K562 (cell line): ENCODE data around the gene INTS4. TPM values are rescaled to one million over a fixed set of nuclear protein-coding genes. Genes with fewer than 3 reads are reported as not detected.

ENCODE experiments used
- ATAC-seq: fragments of 200-7000 bp; cut with Tn5 transposase; 3 replicates; pipeline ENCODE4 v1.9.1; 2020; ENCODE audit warnings: moderate library complexity
- BruUV-seq: library from RNA; stranded (reverse); fragments of 400-500 nt; replicated peaks from 2 replicates; lab custom pipeline; 2021; lab: Mats Ljungman, UMichigan
- CTCF ChIA-PET: fragments of 300-600 bp; formaldehyde crosslinking; extraction: SDS; loops from one replicate; lab custom pipeline; 2021; ENCODE audit warnings: low intra/inter-chr PET ratio; lab: Yijun Ruan, JAX
- POLR2A ChIA-PET: fragments of 300-600, 350-650 bp; sonication (Branson Sonifier 250); formaldehyde crosslinking; extraction: SDS; loops from one replicate; lab custom pipeline; 2021; ENCODE audit warnings: antibody characterized with exemption, inconsistent platforms; lab: Yijun Ruan, JAX
- DNase-seq, 4 experiments: peaks; one replicate each; pipeline versions ENCODE4 v3.0.0 to v3.0.0-alpha.2; 2011 to 2018; ENCODE audit warnings: low spot score in 3 of 4, mixed read lengths in 3 of 4; ENCODE audit errors: extremely low read depth in 1 of 4
- FAIRE-seq: peaks from 2 replicates; lab custom pipeline; 2011; peaks lifted over from hg19 to GRCh38; lab: Jason Lieb, UNC
- H2AFZ ChIP-seq: 2 replicates; pipeline ENCODE4 v1.6.0; 2011; ENCODE audit warnings: low read depth, low read length, control low read depth, inconsistent platforms
- H3K27ac ChIP-seq: fragments of 200-600 bp; 3 replicates; pipeline ENCODE4 v1.8.0; 2011; ENCODE audit warnings: low read depth, mild to moderate bottlenecking, control low read depth, inconsistent platforms, low read length, moderate library complexity, mixed read lengths; ENCODE audit errors: extremely low read depth
- H3K27me3 ChIP-seq, 2 experiments: fragments of 300-600 bp in 1 of 2; 2 replicates in 1 of 2; 3 replicates in 1 of 2; pipeline versions ENCODE4 v1.6.0 to v1.8.0; 2011; ENCODE audit warnings: inconsistent platforms in 2 of 2, low read length in 2 of 2, mild to moderate bottlenecking in 1 of 2, mixed read lengths in 1 of 2, moderate library complexity in 1 of 2; ENCODE audit not compliant: control insufficient read depth in 2 of 2, insufficient read depth in 2 of 2
- H3K36me3 ChIP-seq: fragments of 300-600 bp; 3 replicates; pipeline ENCODE4 v1.8.0; 2011; ENCODE audit warnings: mild to moderate bottlenecking, low read length, inconsistent platforms; ENCODE audit not compliant: control insufficient read depth, insufficient read depth
- H3K4me1 ChIP-seq, 2 experiments: fragments of 200-600 bp in 1 of 2; replicated peaks in 1 of 2; 2 replicates in 1 of 2; 3 replicates in 1 of 2; pipeline versions ENCODE4 v1.5.1 to v1.8.0; 2011; ENCODE audit warnings: inconsistent platforms in 2 of 2, low read length in 2 of 2, mild to moderate bottlenecking in 1 of 2, mixed read lengths in 1 of 2, moderate library complexity in 1 of 2; ENCODE audit not compliant: control insufficient read depth in 2 of 2, insufficient read depth in 2 of 2
- H3K4me2 ChIP-seq: 2 replicates; pipeline ENCODE4 v1.6.1; 2011; ENCODE audit warnings: low read length, control low read depth, inconsistent platforms, mixed read lengths; ENCODE audit not compliant: insufficient read depth
- H3K4me3 ChIP-seq: fragments of 200-600 bp; sonication (generic), shearing (Covaris generic); 2 replicates; pipeline ENCODE4 v1.5.1; 2016; ENCODE audit warnings: control low read depth, inconsistent platforms
- H3K79me2 ChIP-seq: fragments of 200-600 bp; 3 replicates; pipeline ENCODE4 v1.8.0; 2011; ENCODE audit warnings: low read length, inconsistent platforms; ENCODE audit not compliant: control insufficient read depth, insufficient read depth
- H3K9ac ChIP-seq, 2 experiments: 2 replicates each; pipeline versions ENCODE4 v1.6.0 to v1.6.1; 2011; ENCODE audit warnings: low read depth in 2 of 2, low read length in 2 of 2, control low read depth in 1 of 2, inconsistent platforms in 1 of 2, mild to moderate bottlenecking in 1 of 2, mixed read lengths in 1 of 2; ENCODE audit not compliant: insufficient read depth in 1 of 2
- H3K9me1 ChIP-seq: one replicate; pipeline ENCODE4 v1.6.0; 2011; ENCODE audit warnings: inconsistent platforms, mild to moderate bottlenecking, low read length, moderate library complexity; ENCODE audit not compliant: control insufficient read depth, insufficient read depth
- H3K9me3 ChIP-seq: replicated peaks from 2 replicates; pipeline ENCODE4 v1.5.1; 2011; ENCODE audit warnings: low read depth, low read length, inconsistent platforms; ENCODE audit not compliant: control insufficient read depth, insufficient read depth
- H4K20me1 ChIP-seq: replicated peaks from 2 replicates; pipeline ENCODE4 v1.6.1; 2011; ENCODE audit warnings: low read length, inconsistent platforms, mixed read lengths; ENCODE audit not compliant: control insufficient read depth, insufficient read depth
- BDP1 ChIP-seq: IDR thresholded peaks from 3 replicates; pipeline ENCODE4 v1.6.1; 2011; ENCODE audit not compliant: insufficient read length, insufficient read depth
- DPF2 ChIP-seq: fragments of 450-650 bp; IDR thresholded peaks from 2 replicates; pipeline ENCODE4 v1.6.1; 2016
- EP400 ChIP-seq: fragments of 450-650 bp; IDR thresholded peaks from 2 replicates; pipeline ENCODE4 v1.6.1; 2017; ENCODE audit warnings: antibody characterized with exemption, mild to moderate bottlenecking, moderate library complexity
- FOXA3 ChIP-seq, 2 experiments: fragments of 450-650 bp in 1 of 2; sonication (generic) in 1 of 2; formaldehyde crosslinking; IDR thresholded peaks in 1 of 2; conservative IDR thresholded peaks in 1 of 2; 2 replicates each; pipeline versions ENCODE4 v1.4.0 to v1.8.0; 2020 to 2022; ENCODE audit warnings: mild to moderate bottlenecking in 2 of 2, missing genetic modification reagents in 1 of 2
- MLLT1 ChIP-seq, 2 experiments: fragments of 450-650 bp; IDR thresholded peaks; 2 replicates each; pipeline ENCODE4 v1.6.1; 2016
- MYNN ChIP-seq, 2 experiments: sonication (generic); formaldehyde crosslinking in 1 of 2; IDR thresholded peaks; 2 replicates each; pipeline versions ENCODE4 v1.5.0 to v1.6.1; 2016 to 2020; ENCODE audit warnings: antibody characterized with exemption in 1 of 2, missing genetic modification reagents in 1 of 2
- NFYB ChIP-seq: IDR thresholded peaks from 2 replicates; pipeline ENCODE4 v1.6.1; 2011; ENCODE audit warnings: mild to moderate bottlenecking, moderate library complexity; ENCODE audit not compliant: insufficient read length; ENCODE audit errors: extremely low read depth
- NR2C2 ChIP-seq, 2 experiments: fragments of 200-800 bp in 1 of 2; sonication (Bioruptor generic) in 1 of 2; sonication (generic) in 1 of 2; formaldehyde crosslinking in 1 of 2; IDR thresholded peaks; 2 replicates each; pipeline versions ENCODE4 v1.6.1 to v1.8.0; 2016 to 2022; ENCODE audit warnings: mild to moderate bottlenecking in 1 of 2, missing compliant biosample characterization in 1 of 2, missing genetic modification characterization in 1 of 2, missing genetic modification reagents in 1 of 2
- RBM34 ChIP-seq: fragments of 200-400 bp; formaldehyde crosslinking; IDR thresholded peaks from 2 replicates; pipeline ENCODE4 v1.6.1; 2018; ENCODE audit warnings: low read length, borderline replicate concordance; ENCODE audit not compliant: insufficient read depth
- RREB1 ChIP-seq: fragments of 250-450 bp; sonication (Bioruptor Pico); IDR thresholded peaks from 2 replicates; pipeline ENCODE4 v1.4.0; 2020
- SIX5 ChIP-seq, 2 experiments: IDR thresholded peaks; 2 replicates each; pipeline ENCODE4 v1.6.1; 2011; ENCODE audit warnings: low read length in 2 of 2, borderline replicate concordance in 1 of 2, low read depth in 1 of 2, mild to moderate bottlenecking in 1 of 2, moderate library complexity in 1 of 2; ENCODE audit not compliant: insufficient read depth in 1 of 2
- TCFL5 ChIP-seq: fragments of 250-450 bp; sonication (Bioruptor Pico); conservative IDR thresholded peaks from 2 replicates; pipeline ENCODE4 v1.6.1; 2021; ENCODE audit warnings: mild to moderate bottlenecking, moderate library complexity, matching md5 sums
- THAP7 ChIP-seq: fragments of 250-450 bp; sonication (Bioruptor Pico); IDR thresholded peaks from 2 replicates; pipeline ENCODE4 v1.5.0; 2021
- ZNF134 ChIP-seq: fragments of 250-450 bp; sonication (Bioruptor Pico); conservative IDR thresholded peaks from 2 replicates; pipeline ENCODE4 v1.4.0; 2020
- ZNF707 ChIP-seq: fragments of 250-450 bp; sonication (Bioruptor Pico); conservative IDR thresholded peaks from 2 replicates; pipeline ENCODE4 v1.8.0; 2022; ENCODE audit warnings: inconsistent platforms, mild to moderate bottlenecking, moderate library complexity
- WGBS: fragments of 100-300 bp; shearing (Covaris generic); methylation state at CpG from one replicate; pipeline ENCODE4 v1.1.6; 2016; ENCODE audit warnings: low coverage, mixed read lengths; ENCODE audit not compliant: insufficient coverage; ENCODE audit errors: missing lambda C conversion rate; 5-methylcytosine and 5-hydroxymethylcytosine counted together
- in situ Hi-C: fragments of 300-500 bp; cut with MboI; formaldehyde crosslinking; loops from 4 replicates; pipeline ENCODE4 v1.15.0; 2018; ENCODE audit warnings: inconsistent platforms, mixed read lengths
- intact Hi-C: fragments of 100-400 bp; cut with micrococcal nuclease; formaldehyde crosslinking; loops from 2 replicates; pipeline ENCODE4 v1.14.2; 2022
- polyA plus RNA-seq, 8 experiments: library from polyadenylated mRNA; depleted of rRNA in 4 of 8; stranded (reverse) in 5 of 8; unstranded in 3 of 8; fragments of >200 nt; fragmentation: Nextera tagmentation in 2 of 8; fragmentation: Illumina TruSeq in 1 of 8; extraction: Ambion mirVana in 2 of 8; extraction: Trizol in 1 of 8; gene quantifications; 2 replicates each; pipeline versions ENCODE4 v1.2.1 to v1.2.3, GENCODE V29; 2011 to 2014; ENCODE audit warnings: inconsistent platforms in 1 of 8, missing spikeins in 1 of 8
- total RNA-seq, 7 experiments: library from RNA; depleted of rRNA in 6 of 7; stranded (reverse); fragments of >200 nt in 6 of 7; fragmentation: Illumina TruSeq in 2 of 7; extraction: Trizol in 2 of 7; gene quantifications; 2 replicates each; pipeline versions ENCODE4 v1.2.1 to v1.2.3, GENCODE V29; 2011 to 2021; ENCODE audit warnings: low replicate concordance in 1 of 7

INTS4 gene
- total and polyA plus RNA-seq, 9 of the 15 experiments (the other 6 are each of a cell fraction or from before 2014, with no cell fraction given), result 28.4 to 53.4 (median 44.5) TPM

- FAIRE-seq (no peak), ATAC-seq (no peak), DNase-seq (no peak)
- no peak overlapping the region for H3K9ac ChIP-seq
- H3K4me3 ChIP-seq, result no peak overlapping the region
- H3K36me3 ChIP-seq, result peaks cover 45% of the 10 kb centered on the region; the same call in 2 of the 3 replicates
- BruUV-seq, result no TSS peak
- no peaks in the 10 kb centered on the region for H3K4me1 ChIP-seq
- H3K9me3 ChIP-seq, result no peaks in the 10 kb centered on the region
- no peaks in the 10 kb centered on the region for H3K27me3 ChIP-seq
- H3K9me1 ChIP-seq, result no peaks in the 10 kb centered on the region
- H3K27ac ChIP-seq, result no peak overlapping the region
- H3K79me2 ChIP-seq, result no peaks in the 10 kb centered on the region
- intact Hi-C loops (no loop called here), in situ Hi-C loops (no loop called here)
- ChIA-PET CTCF (no interaction called here), POLR2A (no interaction called here)
- H4K20me1 ChIP-seq, result no peaks in the 10 kb centered on the region
- WGBS, result 77% methylated on average over 3 of the region's 3 CpGs
- H2AFZ ChIP-seq, result no peak overlapping the region
- H3K4me2 ChIP-seq, result no peak overlapping the region
- TF ChIP-seq RBM34 (no peak), MLLT1 (IDR thresholded peaks at IDR 0.05) (no peak), TCFL5 (no peak), NR2C2 (CRISPR knock-in tag; IDR thresholded peaks at IDR 0.05) (no peak), NR2C2 (tag; IDR thresholded peaks at IDR 0.05) (no peak), MYNN (IDR thresholded peaks at IDR 0.05) (no peak), MYNN (CRISPR knock-in tag; IDR thresholded peaks at IDR 0.05) (no peak), SIX5 (IDR thresholded peaks at IDR 0.05; ENCODE audit: borderline replicate concordance in 1 of 2, insufficient read depth in 1 of 2, low read depth in 1 of 2, low read length in 2 of 2) (no peak), BDP1 (no peak), RREB1 (CRISPR knock-in tag) (no peak), NFYB (no peak), FOXA3 (CRISPR knock-in tag; conservative IDR thresholded peaks at IDR 0.05 in 1 of 2, IDR thresholded peaks at IDR 0.05 in 1 of 2) (no peak), EP400 (no peak), DPF2 (no peak), ZNF134 (CRISPR knock-in tag) (no peak), THAP7 (no peak), ZNF707 (CRISPR knock-in tag) (no peak)
These were observed 118.4 kb downstream of the INTS4 start for GRCh38 chr11:77876045-77876444.
